Measurements from ENCODE around the gene CHSY1. TPM values are rescaled to one million over a fixed set of nuclear protein-coding genes. Genes with fewer than 3 reads are reported as not detected.

Gene CHSY1
- total and polyA plus RNA-seq, 2 of the 4 experiments (the other 2 are of a cell fraction) = 40.9 to 53.2 TPM

DNA sequence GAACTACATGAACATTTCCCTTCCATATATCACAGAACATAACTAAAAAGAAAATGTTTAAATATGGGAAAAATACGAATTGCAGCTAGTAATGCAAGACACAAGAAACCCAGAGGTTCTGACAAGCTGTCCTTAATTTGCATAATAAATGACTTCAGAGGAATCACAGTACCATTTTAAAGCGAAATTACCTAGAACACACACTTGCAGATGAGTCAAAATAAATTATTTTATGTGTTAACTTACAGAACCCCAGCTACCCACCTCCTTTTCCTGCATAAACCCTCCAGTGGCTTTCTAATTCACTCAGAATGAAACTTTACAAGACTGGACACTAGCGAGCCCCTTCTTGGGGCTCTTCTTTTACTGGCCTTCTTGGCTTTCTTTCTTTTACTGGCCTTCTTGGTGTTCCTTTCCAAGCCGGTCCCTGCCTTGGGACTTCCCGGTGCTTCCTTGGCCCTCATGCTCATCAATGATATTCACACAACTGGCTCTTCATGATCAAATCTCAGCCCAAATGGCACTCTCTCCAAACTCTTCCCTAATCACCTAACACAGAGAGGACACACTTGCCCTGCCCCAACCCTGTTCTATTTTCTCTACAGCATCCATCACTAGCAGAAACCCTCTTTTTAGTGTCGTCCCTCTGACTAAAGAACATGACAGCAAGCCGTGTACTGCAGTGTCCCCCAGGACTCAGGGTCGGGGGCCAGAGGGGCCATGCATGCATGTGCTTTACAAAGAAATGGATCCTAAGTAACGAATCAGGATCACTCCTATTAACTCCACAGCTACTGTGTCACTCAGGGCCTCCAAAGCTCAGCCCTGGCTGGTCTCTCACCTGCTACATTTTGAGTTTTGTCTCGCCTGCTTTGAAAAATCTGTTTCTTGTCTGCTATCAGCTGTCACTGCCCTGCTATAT lies 4.8 kb downstream of the CHSY1 start:
- dilution Hi-C loops (cut with HindIII; ENCODE audit: low sequenced_read_pairs, unreplicated experiment) = no loop called here
- TF ChIP-seq BHLHE40 (IDR thresholded peaks at IDR 0.05; ENCODE audit: low read depth, low read length) (no peak), POLR2A (IDR thresholded peaks at IDR 0.05; ENCODE audit: low read depth, low read length) (peak; percentile 32; the same call in 1 of the 2 replicates), FOS (IDR thresholded peaks at IDR 0.05; ENCODE audit: low read depth, low read length) (no peak), NFE2L2 (IDR thresholded peaks at IDR 0.05; ENCODE audit: low read depth, low read length) (no peak)
- ChIA-PET CTCF (no interaction called here), POLR2A (ENCODE audit: unreplicated experiment) (no interaction called here)
- Histone ChIP-seq H2BK120ac (ENCODE audit: low read depth, low read length) (no peak overlapping the region), H3K4me1 (ENCODE audit: control insufficient read depth, insufficient read depth, low read length) (peaks cover 34% of the 10 kb centered on the region), H3K36me3 (ENCODE audit: control insufficient read depth, insufficient read depth, low read length) (peaks cover 20% of the 10 kb centered on the region), H3K4me2 (ENCODE audit: low read depth, low read length) (no peak overlapping the region; the same call in 1 of the 2 replicates), H3K18ac (ENCODE audit: low read depth, low read length) (no peak overlapping the region), H3K9me3 (ENCODE audit: control insufficient read depth, insufficient read depth, low read length) (no peaks in the 10 kb centered on the region), H2AFZ (replicated peaks; ENCODE audit: low read length, poor library complexity) (no peak overlapping the region), H3K23ac (ENCODE audit: low read depth, low read length) (peak overlapping the region; percentile 41; the same call in 1 of the 2 replicates), H3K9ac (ENCODE audit: low read depth, low read length) (no peak overlapping the region), H3K4ac (ENCODE audit: low read depth, low read length) (no peak overlapping the region), H3K27ac (ENCODE audit: insufficient read depth, low read length) (no peak overlapping the region), H3K79me1 (ENCODE audit: low read depth in 1 of 2, low read length in 2 of 2) (peaks cover 0 to 65% of the 10 kb centered on the region in 2 experiments; a peak in 2 of 4 replicates), H3K27me3 (ENCODE audit: control insufficient read depth, insufficient read depth, low read length) (no peaks in the 10 kb centered on the region), H4K8ac (ENCODE audit: low read depth in 2 of 2, low read length in 2 of 2) (no peak overlapping the region), H2AK5ac (ENCODE audit: low read depth, low read length) (no peak overlapping the region), H3K14ac (replicated peaks; ENCODE audit: low read depth, low read length) (no peak overlapping the region), H3K9me1 (ENCODE audit: insufficient read depth, low read length) (peaks cover 32% of the 10 kb centered on the region), H2AK9ac (replicated peaks; ENCODE audit: low read depth, low read length, poor library complexity) (no peak overlapping the region), H4K91ac (ENCODE audit: insufficient read depth, low read depth, low read length) (no peak overlapping the region), H3K56ac (ENCODE audit: extremely low read depth, insufficient read depth, low read length) (no peak overlapping the region), H2BK15ac (ENCODE audit: low read depth, low read length) (no peak overlapping the region), H4K5ac (ENCODE audit: low read depth, low read length) (no peak overlapping the region), H2BK20ac (ENCODE audit: low read depth, low read length) (no peak overlapping the region), H2BK5ac (ENCODE audit: low read depth, low read length, poor library complexity, severe bottlenecking) (no peak overlapping the region), H3K4me3 (ENCODE audit: insufficient read depth, low read depth, low read length) (no peak overlapping the region), H4K20me1 (ENCODE audit: insufficient read depth, low read length) (peaks cover 88% of the 10 kb centered on the region)
- in situ Hi-C loops (cut with MboI; ENCODE audit: low sequenced_read_pairs) = loop anchor here (5.0 kb wide), 1 partner anchor 40 kb away; no protein-coding TSS in a partner anchor
- ATAC-seq (ENCODE audit: low read depth) (no peak), DNase-seq (no peak)
- WGBS, 2 experiments (ENCODE audit: extremely low coverage in 2 of 2, insufficient read length in 1 of 2) = 93% methylated on average over 5 of the region's 10 CpGs; no CpG with 5 or more reads in 1 of the 2 experiments
- intact Hi-C loops (cut with micrococcal nuclease) = no loop called here
- BruUV-seq (replicated peaks) = no TSS peak
